DMS53 (cell line): Measurements from ENCODE around the gene CNTN4.
A peak's percentile ranks its signal among the peaks of the same experiment; 100 is the strongest.
"Not testable (repeated sequence)": the region's sequence is repeated elsewhere in the genome, so short reads cannot be mapped to it uniquely, and the experiment has no call there.

ENCODE experiments used
- DNase-seq: peaks from one replicate; lab custom pipeline; 2025; lab: John Stamatoyannopoulos, UW

Gene CNTN4

DNA sequence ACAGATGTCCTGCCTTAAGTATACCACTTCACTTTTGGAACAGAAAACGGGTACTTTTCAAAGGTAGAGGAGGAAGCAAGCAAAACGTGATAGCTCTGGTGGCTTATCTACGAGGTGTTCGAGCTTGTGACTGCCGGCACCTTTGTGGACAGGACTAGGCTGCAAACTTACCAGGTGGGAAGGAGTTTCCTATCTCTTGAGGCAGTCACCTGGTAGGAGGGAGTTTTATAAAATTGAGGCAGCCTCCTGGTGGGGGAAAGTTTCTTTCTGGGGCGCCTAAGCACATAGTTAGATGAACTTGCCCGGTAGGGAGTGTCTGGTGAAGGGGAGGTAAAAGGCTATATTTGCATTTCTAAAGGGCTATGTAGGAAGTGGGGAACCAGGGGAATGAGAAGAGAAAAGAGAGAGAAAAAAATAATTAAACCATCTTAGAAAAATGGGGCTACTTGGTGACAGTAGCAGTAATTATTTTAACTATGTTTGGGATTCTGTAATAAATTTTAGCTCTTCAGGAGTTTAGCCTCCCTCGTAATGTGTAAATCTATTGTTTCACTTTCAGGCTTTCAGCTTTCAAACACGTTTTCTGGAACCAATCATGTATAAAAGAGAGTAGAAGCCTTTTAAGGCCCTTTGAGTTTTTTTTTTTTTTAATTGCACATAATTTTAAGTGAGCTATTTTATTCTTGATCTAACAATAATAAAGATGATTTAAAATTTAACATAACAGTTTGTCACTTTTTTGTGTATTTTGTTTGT lies 880.5 kb downstream of the CNTN4 start:
- DNase-seq = no peak

- DNase-seq = no peak
Measured at GRCh38 chr3:2984005-2984830, 885.6 kb downstream of the CNTN4 start.

DNA sequence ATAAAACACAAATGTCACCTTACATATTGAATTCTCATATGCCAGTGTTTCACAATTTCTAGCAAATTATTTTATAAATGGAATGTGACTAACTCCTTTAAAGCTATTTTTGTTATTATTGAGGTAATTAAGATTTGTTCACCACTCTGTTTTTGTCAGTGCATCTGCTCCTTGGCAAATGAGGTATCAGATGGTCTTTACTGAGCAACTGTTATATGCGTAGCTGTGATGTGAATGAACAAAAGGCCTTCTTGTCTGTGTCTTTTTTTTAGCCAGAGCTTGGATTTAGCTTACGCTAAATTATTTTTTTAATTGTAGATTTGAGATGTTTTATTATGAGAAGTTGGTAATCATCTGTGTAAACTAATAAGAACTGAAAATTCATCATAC lies 886.2 kb downstream of the CNTN4 start:
- no peak for DNase-seq

GRCh38 chr3:2985479-2985878 lies 886.8 kb downstream of the CNTN4 start:
- no peak for DNase-seq

GRCh38 chr3:2992534-2992933 lies 893.9 kb downstream of the CNTN4 start:
- DNase-seq = no peak

DNA sequence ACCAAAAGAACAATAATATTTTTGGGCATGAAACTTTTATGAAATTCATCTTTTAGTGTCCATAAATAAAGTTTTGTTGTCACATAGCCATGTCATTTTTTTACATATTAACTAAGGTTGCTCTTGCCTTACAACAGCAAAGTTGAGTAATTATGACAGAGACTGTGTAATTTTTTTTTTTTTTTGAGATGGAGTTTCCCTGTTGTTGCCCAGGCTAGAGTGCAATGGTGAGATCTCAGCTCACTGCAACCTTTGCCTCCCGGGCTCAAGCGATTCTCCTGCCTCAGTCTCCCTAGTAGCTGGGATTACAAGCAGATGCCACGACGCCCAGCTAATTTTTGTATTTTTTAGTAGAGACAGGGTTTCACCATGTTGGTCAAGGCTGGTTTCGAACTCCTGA lies 894.5 kb downstream of the CNTN4 start:
- not testable (repeated sequence) for DNase-seq

GRCh38 chr3:2993736-2994135 lies 895.1 kb downstream of the CNTN4 start:
- no peak for DNase-seq

- DNase-seq = no peak
Measured at GRCh38 chr3:2995195-2995594, 896.5 kb downstream of the CNTN4 start.

DNA sequence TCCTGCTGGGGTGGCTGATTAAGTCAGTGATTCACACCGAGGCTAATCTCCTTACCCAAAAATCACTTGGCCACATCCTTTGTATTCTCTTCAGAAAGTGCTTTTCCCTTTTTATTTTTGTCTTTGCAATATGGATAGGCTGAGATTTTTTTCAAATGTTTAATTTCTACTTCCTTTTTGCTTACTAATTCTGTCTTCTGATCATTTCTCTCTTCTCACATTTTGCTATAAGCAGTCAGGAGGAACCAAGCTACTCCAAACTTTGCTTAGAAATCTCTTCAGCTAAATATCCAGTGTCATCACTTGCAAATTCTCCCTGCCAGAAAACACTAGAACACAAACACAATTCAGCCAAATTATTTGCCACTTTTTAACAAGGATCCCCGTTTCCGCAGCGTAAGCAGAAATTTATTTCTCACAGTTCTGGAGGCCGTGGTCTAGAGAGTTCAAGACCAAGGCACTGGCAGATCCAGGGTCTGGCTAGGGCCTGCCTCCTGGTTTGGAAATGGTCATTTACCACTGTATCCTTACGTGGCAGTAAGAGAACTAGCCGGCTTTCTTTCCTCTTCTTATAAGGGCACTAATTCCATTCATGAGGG lies 906.6 kb downstream of the CNTN4 start:
- DNase-seq = no peak

- DNase-seq = no peak
Measured at GRCh38 chr3:3013317-3014052, 914.8 kb downstream of the CNTN4 start.

DNA sequence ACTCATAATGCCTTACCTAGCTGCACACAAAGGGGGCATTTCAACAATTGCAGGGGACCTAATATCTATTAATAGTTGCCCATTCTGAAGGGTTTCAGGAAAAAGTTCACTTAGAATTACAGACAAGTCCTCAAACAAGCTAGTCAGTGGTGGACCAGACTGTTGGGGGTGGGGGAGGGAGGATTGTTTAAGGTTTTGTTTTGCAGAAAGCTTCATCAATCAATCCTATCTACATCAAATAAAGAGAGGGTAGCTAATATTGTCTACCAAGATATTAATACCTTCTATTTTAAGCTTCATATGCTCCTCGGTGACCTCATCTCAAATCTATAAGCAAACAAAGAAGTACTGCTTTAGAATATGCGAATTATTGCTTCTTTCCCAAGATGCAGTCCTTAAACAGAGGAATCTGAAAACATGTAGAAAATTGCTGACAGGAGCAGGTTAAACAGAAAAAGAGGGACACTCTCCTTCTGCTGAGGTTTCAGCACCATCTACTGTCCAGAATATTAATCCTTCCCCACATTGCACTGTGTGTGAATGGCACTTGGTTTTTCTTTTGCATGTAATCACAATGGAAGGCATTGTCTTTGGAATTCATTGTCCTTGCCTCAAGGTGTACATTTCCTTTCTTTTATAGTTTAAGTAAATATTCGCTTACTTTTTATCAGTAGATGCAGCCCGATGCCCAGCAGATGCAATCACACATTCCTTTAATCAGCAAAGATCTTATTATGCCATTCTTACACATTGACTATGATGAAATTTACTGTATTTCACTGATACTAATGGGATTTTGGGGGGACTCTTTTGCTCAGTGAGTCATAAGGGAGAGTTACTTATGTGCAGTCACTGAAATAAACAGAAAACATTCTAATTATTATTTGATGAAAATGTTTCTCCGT lies 916.8 kb downstream of the CNTN4 start:
- DNase-seq = peak; percentile 41

DNA sequence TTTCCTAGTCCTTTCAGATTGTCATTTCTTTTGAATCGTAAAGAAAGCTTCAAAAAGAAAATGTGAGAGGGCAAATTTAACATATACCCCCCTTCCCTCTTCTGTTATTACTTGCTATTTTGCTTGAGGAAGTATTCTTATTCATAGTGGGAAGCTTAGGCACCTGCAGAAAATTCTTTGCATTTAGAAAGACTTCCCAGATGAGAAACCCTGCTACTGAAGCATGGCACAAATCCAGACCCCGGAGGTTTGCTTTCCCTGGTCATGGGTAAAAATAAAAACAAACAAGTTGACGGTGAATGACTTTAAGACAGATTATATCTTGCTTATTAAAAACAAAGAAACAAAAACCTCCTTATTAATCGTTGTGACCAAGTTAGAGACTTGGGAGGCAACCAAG lies 917.6 kb downstream of the CNTN4 start:
- no peak for DNase-seq

GRCh38 chr3:3020209-3020608 lies 921.5 kb downstream of the CNTN4 start:
- DNase-seq = no peak

DNA sequence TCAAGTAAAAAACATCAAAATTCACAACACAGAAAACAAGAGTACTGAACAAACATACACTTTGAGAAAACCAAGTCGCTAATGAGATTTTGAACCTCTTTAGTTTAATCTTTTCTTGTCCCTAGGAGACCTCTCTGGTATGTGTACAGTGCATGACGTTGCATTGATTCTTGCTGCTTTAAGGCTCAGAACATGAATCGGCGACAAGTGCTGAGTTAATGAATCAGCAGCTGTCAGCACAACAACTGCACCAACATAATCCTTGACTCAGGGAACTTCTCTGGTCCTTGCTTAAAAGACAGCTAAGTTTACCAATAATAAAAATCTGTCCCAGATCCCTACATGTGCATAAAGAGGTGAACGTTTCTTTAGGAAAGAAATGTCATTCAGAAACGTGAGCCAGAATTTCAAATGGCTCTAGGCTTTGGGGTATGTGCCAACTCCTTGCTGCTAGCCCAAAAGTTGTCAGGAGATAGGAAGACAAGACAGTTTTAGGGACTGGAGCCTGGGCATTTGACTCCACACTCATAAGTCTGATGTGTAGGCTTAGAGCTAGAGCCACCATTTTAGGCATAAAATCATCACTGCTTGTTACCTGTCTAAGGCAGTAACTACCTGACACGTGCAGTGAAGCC lies 924.6 kb downstream of the CNTN4 start:
- DNase-seq = no peak

- DNase-seq = no peak
Measured at GRCh38 chr3:3027976-3028567, 929.4 kb downstream of the CNTN4 start.

DNA sequence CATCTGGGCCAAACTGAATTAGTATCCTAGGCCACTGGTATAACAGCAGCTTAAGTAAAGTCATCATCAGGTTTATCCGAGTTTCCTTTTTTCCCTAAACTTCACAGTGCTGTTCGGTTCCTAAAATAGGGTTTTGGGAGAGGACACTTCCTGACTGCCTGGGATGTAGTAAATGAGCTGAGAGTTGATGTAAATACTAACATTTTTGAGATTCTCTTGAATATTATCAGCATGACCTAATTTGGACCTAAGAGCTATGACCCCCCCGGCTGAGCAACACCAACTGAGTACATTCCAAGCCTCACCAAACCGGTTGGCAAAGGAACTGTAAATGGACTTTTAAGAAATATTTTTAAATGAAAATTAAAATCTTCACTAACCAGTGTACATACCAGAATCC lies 932.7 kb downstream of the CNTN4 start:
- no peak for DNase-seq

- no peak for DNase-seq
Measured at GRCh38 chr3:3037156-3037555, 938.5 kb downstream of the CNTN4 start.

- no peak for DNase-seq
Measured at GRCh38 chr3:3038201-3038991, 939.7 kb downstream of the CNTN4 start.

GRCh38 chr3:3053974-3054373 lies 955.3 kb downstream of the CNTN4 start:
- no peak for DNase-seq

DNA sequence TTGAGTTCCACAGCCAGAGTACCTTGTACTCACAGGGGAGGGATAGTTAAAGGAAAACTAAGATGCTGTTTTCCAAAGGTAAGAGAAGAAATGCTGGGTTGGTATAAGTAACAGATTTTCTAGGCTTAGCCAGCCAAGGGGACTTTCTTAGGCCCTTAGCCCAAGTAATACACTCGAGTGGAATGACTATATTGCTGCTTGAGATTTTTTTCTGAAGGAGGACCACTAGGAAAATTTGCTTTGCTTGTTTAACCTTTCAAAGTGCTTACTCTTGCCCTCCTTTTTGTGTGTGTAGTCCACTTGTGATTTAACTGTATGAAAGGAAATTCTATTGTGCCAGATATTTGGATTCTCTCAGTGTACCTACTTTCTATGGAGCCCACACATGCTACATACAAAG lies 961.0 kb downstream of the CNTN4 start:
- no peak for DNase-seq
